Measurements from ENCODE around the gene RHNO1.

The RHNO1 gene

GRCh38 chr12:2892246-2892645, 15.2 kb downstream of the RHNO1 start:
- no peak for DNase-seq (ENCODE audit: low spot score)
- no peak overlapping the region for H3K9ac ChIP-seq (ENCODE audit: low read depth, low read length, poor library complexity)
- H2BK12ac ChIP-seq (ENCODE audit: low read length) = no peak overlapping the region
- H3K36me3 ChIP-seq (replicated peaks in 1 of 2; ENCODE audit: control insufficient read depth in 2 of 2, insufficient read depth in 2 of 2, low read length in 2 of 2) = peaks cover 13 to 37% of the 10 kb centered on the region in 2 donors
- H3K4me2 ChIP-seq (ENCODE audit: insufficient read depth, low read length, poor library complexity, severe bottlenecking) = no peak overlapping the region
- no peak overlapping the region for H3K18ac ChIP-seq (ENCODE audit: low read length)
- no peak overlapping the region for H3K14ac ChIP-seq (ENCODE audit: low read length)
- peaks cover 2% of the 10 kb centered on the region for H3K79me1 ChIP-seq (ENCODE audit: low read depth, low read length)
- H3K27me3 ChIP-seq (ENCODE audit: control insufficient read depth in 3 of 3, insufficient read depth in 3 of 3, low read depth in 1 of 3, low read length in 3 of 3) = no peaks in the 10 kb centered on the region
- no peak overlapping the region for H2AK5ac ChIP-seq (ENCODE audit: low read depth, low read length)
- WGBS, 2 donors (ENCODE audit: extremely low coverage in 2 of 2, insufficient read length in 2 of 2, insufficient replicate concordance in 1 of 2) = no CpG with 5 or more reads among the region's 12 CpGs
- H3K9me3 ChIP-seq (replicated peaks in 1 of 2; ENCODE audit: control insufficient read depth in 2 of 2, insufficient read depth in 1 of 2, low read depth in 1 of 2, low read length in 2 of 2) = no peaks in the 10 kb centered on the region
- no peak overlapping the region for H2BK120ac ChIP-seq (ENCODE audit: low read depth, low read length)
- no peak overlapping the region for H3K23ac ChIP-seq (ENCODE audit: low read depth, low read length, poor library complexity)
- no peak overlapping the region for H3K4me3 ChIP-seq (ENCODE audit: low read length in 2 of 2)
- peaks cover 0 to 6% of the 10 kb centered on the region in 2 donors for H3K4me1 ChIP-seq (ENCODE audit: control insufficient read depth in 2 of 2, insufficient read depth in 1 of 2, low read depth in 1 of 2, low read length in 2 of 2)
- H3K27ac ChIP-seq (replicated peaks; ENCODE audit: low read length) = no peak overlapping the region
- no peak overlapping the region for H2BK15ac ChIP-seq (ENCODE audit: low read length)
- H4K8ac ChIP-seq (ENCODE audit: low read depth, low read length) = no peak overlapping the region
- no peak overlapping the region for H2BK5ac ChIP-seq (ENCODE audit: low read length)
- H4K91ac ChIP-seq (ENCODE audit: low read depth, low read length, poor library complexity) = no peak overlapping the region
- H2AFZ ChIP-seq (ENCODE audit: low read length) = no peak overlapping the region
- H3K4ac ChIP-seq (ENCODE audit: low read length) = no peak overlapping the region

GRCh38 chr12:2893007-2893406, 16.0 kb downstream of the RHNO1 start:
- H3K9me3 ChIP-seq (replicated peaks in 1 of 2; ENCODE audit: control insufficient read depth in 2 of 2, insufficient read depth in 1 of 2, low read depth in 1 of 2, low read length in 2 of 2) = no peaks in the 10 kb centered on the region
- no peak overlapping the region for H3K27ac ChIP-seq (replicated peaks; ENCODE audit: low read length)
- H4K91ac ChIP-seq (ENCODE audit: low read depth, low read length, poor library complexity) = no peak overlapping the region
- H3K4ac ChIP-seq (ENCODE audit: low read length) = no peak overlapping the region
- no peak overlapping the region for H3K9ac ChIP-seq (ENCODE audit: low read depth, low read length, poor library complexity)
- no peak overlapping the region for H2AFZ ChIP-seq (ENCODE audit: low read length)
- WGBS, 2 donors (ENCODE audit: extremely low coverage in 2 of 2, insufficient read length in 2 of 2, insufficient replicate concordance in 1 of 2) = no CpG with 5 or more reads among the region's 8 CpGs
- H4K8ac ChIP-seq (ENCODE audit: low read depth, low read length) = no peak overlapping the region
- H3K14ac ChIP-seq (ENCODE audit: low read length) = no peak overlapping the region
- H2BK15ac ChIP-seq (ENCODE audit: low read length) = no peak overlapping the region
- H3K27me3 ChIP-seq (ENCODE audit: control insufficient read depth in 3 of 3, insufficient read depth in 3 of 3, low read depth in 1 of 3, low read length in 3 of 3) = no peaks in the 10 kb centered on the region
- H3K4me2 ChIP-seq (ENCODE audit: insufficient read depth, low read length, poor library complexity, severe bottlenecking) = no peak overlapping the region
- no peak overlapping the region for H2AK5ac ChIP-seq (ENCODE audit: low read depth, low read length)
- no peak overlapping the region for H2BK12ac ChIP-seq (ENCODE audit: low read length)
- no peak for DNase-seq (ENCODE audit: low spot score)
- H3K79me1 ChIP-seq (ENCODE audit: low read depth, low read length) = peaks cover 2% of the 10 kb centered on the region
- H3K18ac ChIP-seq (ENCODE audit: low read length) = no peak overlapping the region
- peaks cover 8 to 34% of the 10 kb centered on the region in 2 donors for H3K36me3 ChIP-seq (replicated peaks in 1 of 2; ENCODE audit: control insufficient read depth in 2 of 2, insufficient read depth in 2 of 2, low read length in 2 of 2)
- H2BK5ac ChIP-seq (ENCODE audit: low read length) = no peak overlapping the region
- H3K4me1 ChIP-seq (ENCODE audit: control insufficient read depth in 2 of 2, insufficient read depth in 1 of 2, low read depth in 1 of 2, low read length in 2 of 2) = peaks cover 0 to 6% of the 10 kb centered on the region in 2 donors
- H3K23ac ChIP-seq (ENCODE audit: low read depth, low read length, poor library complexity) = no peak overlapping the region
- H2BK120ac ChIP-seq (ENCODE audit: low read depth, low read length) = no peak overlapping the region
- no peak overlapping the region for H3K4me3 ChIP-seq (ENCODE audit: low read length in 2 of 2)

GRCh38 chr12:2895051-2895451, 18.0 kb downstream of the RHNO1 start:
- Histone ChIP-seq H4K91ac (ENCODE audit: low read depth, low read length, poor library complexity) (no peak overlapping the region), H3K36me3 (replicated peaks in 1 of 2; ENCODE audit: control insufficient read depth in 2 of 2, insufficient read depth in 2 of 2, low read length in 2 of 2) (peaks cover 2 to 22% of the 10 kb centered on the region in 2 donors), H2BK120ac (ENCODE audit: low read depth, low read length) (no peak overlapping the region), H2AFZ (ENCODE audit: low read length) (no peak overlapping the region), H3K9ac (ENCODE audit: low read depth, low read length, poor library complexity) (no peak overlapping the region), H2BK5ac (ENCODE audit: low read length) (no peak overlapping the region), H2BK15ac (ENCODE audit: low read length) (no peak overlapping the region), H2AK5ac (ENCODE audit: low read depth, low read length) (no peak overlapping the region), H3K4ac (ENCODE audit: low read length) (no peak overlapping the region), H4K8ac (ENCODE audit: low read depth, low read length) (no peak overlapping the region), H3K27me3 (ENCODE audit: control insufficient read depth in 3 of 3, insufficient read depth in 3 of 3, low read depth in 1 of 3, low read length in 3 of 3) (no peaks in the 10 kb centered on the region), H2BK12ac (ENCODE audit: low read length) (no peak overlapping the region), H3K18ac (ENCODE audit: low read length) (no peak overlapping the region), H3K4me1 (ENCODE audit: control insufficient read depth in 2 of 2, insufficient read depth in 1 of 2, low read depth in 1 of 2, low read length in 2 of 2) (peaks cover 0 to 6% of the 10 kb centered on the region in 2 donors), H3K9me3 (replicated peaks in 1 of 2; ENCODE audit: control insufficient read depth in 2 of 2, insufficient read depth in 1 of 2, low read depth in 1 of 2, low read length in 2 of 2) (no peaks in the 10 kb centered on the region), H3K4me2 (ENCODE audit: insufficient read depth, low read length, poor library complexity, severe bottlenecking) (no peak overlapping the region), H3K23ac (ENCODE audit: low read depth, low read length, poor library complexity) (no peak overlapping the region), H3K79me1 (ENCODE audit: low read depth, low read length) (peaks cover 4% of the 10 kb centered on the region), H3K4me3 (ENCODE audit: low read length in 2 of 2) (no peak overlapping the region), H3K14ac (ENCODE audit: low read length) (no peak overlapping the region), H3K27ac (replicated peaks; ENCODE audit: low read length) (no peak overlapping the region)
- WGBS, 2 donors (ENCODE audit: extremely low coverage in 2 of 2, insufficient read length in 2 of 2, insufficient replicate concordance in 1 of 2) = no CpG with 5 or more reads among the region's 2 CpGs
- no peak for DNase-seq (ENCODE audit: low spot score)

GRCh38 chr12:2895511-2895910, 18.5 kb downstream of the RHNO1 start:
- H3K79me1 ChIP-seq (ENCODE audit: low read depth, low read length) = peaks cover 4% of the 10 kb centered on the region
- H2AFZ ChIP-seq (ENCODE audit: low read length) = no peak overlapping the region
- H3K4ac ChIP-seq (ENCODE audit: low read length) = no peak overlapping the region
- no peak overlapping the region for H3K14ac ChIP-seq (ENCODE audit: low read length)
- no peak overlapping the region for H4K8ac ChIP-seq (ENCODE audit: low read depth, low read length)
- peaks cover 0 to 3% of the 10 kb centered on the region in 2 donors for H3K4me1 ChIP-seq (ENCODE audit: control insufficient read depth in 2 of 2, insufficient read depth in 1 of 2, low read depth in 1 of 2, low read length in 2 of 2)
- H3K27me3 ChIP-seq (ENCODE audit: control insufficient read depth in 3 of 3, insufficient read depth in 3 of 3, low read depth in 1 of 3, low read length in 3 of 3) = no peaks in the 10 kb centered on the region
- no peak overlapping the region for H2BK5ac ChIP-seq (ENCODE audit: low read length)
- H3K36me3 ChIP-seq (replicated peaks in 1 of 2; ENCODE audit: control insufficient read depth in 2 of 2, insufficient read depth in 2 of 2, low read length in 2 of 2) = peaks cover 2 to 22% of the 10 kb centered on the region in 2 donors
- H3K4me3 ChIP-seq (ENCODE audit: low read length in 2 of 2) = no peak overlapping the region
- H3K9me3 ChIP-seq (replicated peaks in 1 of 2; ENCODE audit: control insufficient read depth in 2 of 2, insufficient read depth in 1 of 2, low read depth in 1 of 2, low read length in 2 of 2) = no peaks in the 10 kb centered on the region
- no peak overlapping the region for H3K23ac ChIP-seq (ENCODE audit: low read depth, low read length, poor library complexity)
- no CpG with 5 or more reads among the region's 2 CpGs for WGBS, 2 donors (ENCODE audit: extremely low coverage in 2 of 2, insufficient read length in 2 of 2, insufficient replicate concordance in 1 of 2)
- H2BK120ac ChIP-seq (ENCODE audit: low read depth, low read length) = no peak overlapping the region
- H3K4me2 ChIP-seq (ENCODE audit: insufficient read depth, low read length, poor library complexity, severe bottlenecking) = no peak overlapping the region
- H2AK5ac ChIP-seq (ENCODE audit: low read depth, low read length) = no peak overlapping the region
- H3K27ac ChIP-seq (replicated peaks; ENCODE audit: low read length) = no peak overlapping the region
- no peak overlapping the region for H4K91ac ChIP-seq (ENCODE audit: low read depth, low read length, poor library complexity)
- no peak overlapping the region for H2BK12ac ChIP-seq (ENCODE audit: low read length)
- H3K9ac ChIP-seq (ENCODE audit: low read depth, low read length, poor library complexity) = no peak overlapping the region
- no peak overlapping the region for H2BK15ac ChIP-seq (ENCODE audit: low read length)
- no peak for DNase-seq (ENCODE audit: low spot score)
- no peak overlapping the region for H3K18ac ChIP-seq (ENCODE audit: low read length)

Measured in neuronal stem cell (in vitro differentiated cells).